GM19043 (cell line): Measurements from ENCODE around the gene CROT.
"Not testable (repeated sequence)": the region's sequence is repeated elsewhere in the genome, so short reads cannot be mapped to it uniquely, and the experiment has no call there.

ENCODE experiments used
- ATAC-seq: cut with Tn5 transposase; IDR thresholded peaks from one replicate; pipeline ENCODE4 v1.9.1; 2021; ENCODE audit warnings: low read depth; ENCODE audit not compliant: unreplicated experiment

Gene CROT

GRCh38 chr7:87345166-87345927, at the start of gene CROT:
Gene CROT, plus strand, starts transcription at chr7:87345664. Its CDS starts 3,405 bp downstream, at chr7:87349069.
- peak; percentile 96 for ATAC-seq

GRCh38 chr7:87300756-87301155, 44.7 kb upstream of the CROT start:
- ATAC-seq: no peak

- no peak for ATAC-seq
These were observed 34.6 kb upstream of the CROT start for GRCh38 chr7:87310790-87311419.

GRCh38 chr7:87312215-87312865, 33.1 kb upstream of the CROT start:
- peak; percentile 57 for ATAC-seq

DNA sequence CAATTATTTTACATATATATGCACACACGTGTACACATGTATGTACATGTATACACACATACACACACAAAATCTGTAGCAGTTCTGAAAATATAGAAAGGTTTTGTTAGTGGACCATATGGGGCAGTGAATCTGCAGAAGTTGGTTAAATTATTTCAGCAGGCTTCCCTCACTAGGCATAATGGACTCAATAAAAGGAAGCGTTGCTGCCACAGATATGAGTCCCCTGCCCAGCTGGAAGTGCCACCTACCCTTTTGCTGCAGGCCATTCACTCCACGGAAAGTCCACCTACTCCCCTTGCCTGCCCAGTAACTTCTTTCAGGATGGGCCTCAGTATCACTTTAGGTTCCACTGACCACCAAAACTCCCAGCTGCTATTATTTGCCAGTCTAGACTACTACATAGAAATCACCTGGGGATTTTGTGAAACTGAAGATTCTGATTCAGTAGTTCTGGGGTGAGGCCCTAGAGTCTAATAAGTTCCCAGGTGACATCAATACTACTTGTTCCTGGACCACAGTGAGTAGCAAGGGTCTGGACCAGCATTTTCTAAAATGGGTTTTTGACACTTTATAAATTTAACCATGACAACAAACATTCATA, 29.3 kb upstream of the CROT start:
- ATAC-seq: peak; percentile 77

GRCh38 chr7:87316846-87317552, 28.5 kb upstream of the CROT start:
- ATAC-seq: no peak

DNA sequence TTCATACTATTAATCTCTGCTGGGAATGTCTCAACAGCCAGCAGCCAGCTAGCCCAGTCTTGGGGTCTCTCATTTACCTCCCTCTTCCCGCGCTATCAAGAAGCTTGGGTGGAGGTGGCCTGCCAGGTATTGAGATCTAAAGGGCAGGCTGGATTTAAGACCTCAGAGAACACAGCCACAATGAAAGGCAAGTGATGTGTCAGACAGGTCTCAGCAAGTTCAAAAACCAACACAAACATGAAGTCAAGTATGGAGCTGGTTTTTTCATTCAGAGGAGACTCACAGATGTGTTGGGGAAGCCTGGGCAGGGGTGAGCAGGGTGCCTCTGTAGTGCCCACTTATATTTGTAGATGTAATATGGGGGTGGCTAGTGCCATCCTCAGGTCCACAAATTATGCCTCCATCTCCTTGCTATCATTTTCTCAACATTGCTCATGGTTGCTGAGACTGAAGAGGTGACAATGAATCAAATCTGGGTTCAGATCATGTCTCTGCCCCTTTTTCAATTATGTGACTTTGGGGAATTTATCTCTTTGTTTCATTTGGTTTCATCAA, 27.7 kb upstream of the CROT start:
- ATAC-seq: no peak

DNA sequence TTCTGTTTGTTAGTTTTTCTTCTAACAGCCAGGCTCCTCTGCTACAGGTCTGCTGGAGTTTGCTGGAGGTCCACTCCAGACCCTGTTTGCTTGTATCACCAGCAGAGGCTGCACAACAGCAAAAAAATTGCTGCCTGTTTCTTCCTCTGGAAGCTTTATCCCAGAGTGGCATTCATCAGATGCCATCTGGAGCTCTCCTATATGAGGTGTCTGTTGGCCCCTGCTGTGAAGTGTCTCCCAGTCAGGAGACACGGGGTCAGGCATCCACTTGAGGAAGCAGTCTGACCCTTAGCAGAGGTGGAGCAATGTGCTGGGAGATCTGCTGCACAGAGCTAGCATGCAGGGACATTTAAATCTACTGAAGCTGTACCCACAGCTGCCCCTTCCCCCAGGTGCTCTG, 26.7 kb upstream of the CROT start:
- ATAC-seq: no peak

- ATAC-seq: not testable (repeated sequence)
These were observed 26.3 kb upstream of the CROT start for GRCh38 chr7:87319154-87319581.

- no peak for ATAC-seq
These were observed 22.6 kb upstream of the CROT start for GRCh38 chr7:87322912-87323311.

GRCh38 chr7:87325576-87326370, 19.7 kb upstream of the CROT start:
- ATAC-seq: no peak

GRCh38 chr7:87328281-87328680, 17.2 kb upstream of the CROT start:
- ATAC-seq: no peak

GRCh38 chr7:87330316-87330715, 15.1 kb upstream of the CROT start:
- no peak for ATAC-seq

GRCh38 chr7:87330942-87331341, 14.5 kb upstream of the CROT start:
- no peak for ATAC-seq

- ATAC-seq: no peak
These were observed 13.7 kb upstream of the CROT start for GRCh38 chr7:87331687-87332252.

DNA sequence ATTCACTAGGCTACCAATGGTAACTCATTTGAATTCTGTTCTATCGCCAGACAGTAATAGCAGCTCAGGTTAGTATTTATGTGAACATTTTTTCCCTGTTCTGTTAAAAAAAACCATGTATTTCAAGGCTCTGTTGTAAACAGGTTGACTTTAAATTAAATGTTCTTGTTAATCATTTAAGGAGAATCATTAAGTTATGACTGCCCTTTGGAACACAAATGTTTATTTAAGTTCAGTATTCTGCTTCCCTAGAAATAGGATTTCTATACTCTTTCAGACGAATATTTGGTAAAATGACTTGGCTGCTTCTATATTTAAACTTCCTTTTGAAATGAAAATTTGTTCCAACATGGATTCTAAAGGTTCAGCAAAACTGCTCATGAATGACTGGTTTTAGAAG, 13.1 kb upstream of the CROT start:
- ATAC-seq: no peak

GRCh38 chr7:87336136-87336535, 9.3 kb upstream of the CROT start:
- no peak for ATAC-seq

DNA sequence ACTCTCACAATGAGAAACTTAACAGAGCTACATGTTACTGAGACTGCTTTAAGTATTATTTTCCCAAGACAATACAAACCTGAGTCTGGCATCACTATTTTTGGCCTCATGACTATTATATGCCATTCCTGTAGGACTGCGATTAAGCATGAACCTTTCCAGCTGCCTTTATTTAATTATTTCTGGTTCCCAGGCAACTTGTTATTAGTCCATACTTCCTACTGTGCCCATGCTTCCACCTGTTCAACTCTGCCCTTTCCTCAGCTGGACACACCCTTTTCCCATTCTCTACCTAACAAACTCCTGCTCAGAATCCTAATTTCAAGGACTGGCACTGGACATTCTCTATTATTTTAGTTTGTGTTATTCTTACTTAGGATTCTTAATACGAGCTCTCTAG, 8.1 kb upstream of the CROT start:
- ATAC-seq: no peak

GRCh38 chr7:87339373-87339897, 6.0 kb upstream of the CROT start:
- ATAC-seq: no peak
